Measurements from ENCODE around the gene SLC22A1. TPM values are rescaled to one million over a fixed set of nuclear protein-coding genes. Genes with fewer than 3 reads are reported as not detected.
"Not testable (repeated sequence)": the region's sequence is repeated elsewhere in the genome, so short reads cannot be mapped to it uniquely, and the experiment has no call there.

Gene SLC22A1
- total RNA-seq, 2 experiments from 2014 or later: 0.14 to 0.89 TPM

DNA sequence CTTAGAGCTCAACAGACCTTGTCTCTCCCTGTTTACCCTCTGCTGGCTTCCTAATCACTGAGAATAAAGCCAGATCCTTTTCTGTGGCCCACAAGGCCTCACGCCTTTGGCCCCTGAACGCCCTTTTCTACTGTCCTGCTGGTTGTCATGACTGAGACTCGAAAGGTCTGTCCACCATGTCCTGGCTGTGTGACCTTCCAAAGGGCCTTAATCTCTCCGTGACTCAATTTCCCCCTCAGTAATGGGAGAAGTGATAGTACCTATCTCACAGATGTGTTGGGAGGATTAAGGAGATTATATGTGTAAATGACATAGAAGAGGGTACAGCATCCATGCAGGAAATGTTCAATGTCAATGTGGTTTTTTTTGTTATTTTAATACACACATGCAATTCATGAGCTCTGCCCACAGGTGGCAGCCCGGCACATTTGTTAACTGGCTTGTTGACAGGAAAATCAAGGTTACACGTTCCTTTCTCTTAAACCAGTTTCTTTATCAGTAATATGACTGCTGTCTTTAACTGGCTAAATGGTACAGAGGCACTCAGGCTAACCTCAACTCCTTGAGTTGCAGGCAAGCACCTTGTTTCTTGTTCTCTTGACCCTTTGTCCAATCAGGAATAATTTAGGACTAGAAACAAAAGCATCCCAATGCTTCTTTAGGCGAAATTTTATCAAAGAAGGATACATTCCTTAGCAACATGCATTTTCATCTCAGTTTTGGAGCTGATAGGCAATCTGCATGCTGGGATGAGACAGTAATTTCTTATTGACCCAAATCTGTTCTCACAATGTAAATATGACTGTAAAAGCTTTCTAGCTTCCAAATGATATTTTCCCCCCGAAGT, 16.6 kb downstream of the SLC22A1 start:
- Histone ChIP-seq H3K4me3 (ENCODE audit: low read length) (no peak overlapping the region), H3K9me3 (ENCODE audit: control insufficient read depth in 1 of 2, insufficient read depth in 1 of 2, low read length in 2 of 2) (peaks cover 0 to 6% of the 10 kb centered on the region in 2 experiments), H3K36me3 (ENCODE audit: insufficient read depth, low read length) (no peaks in the 10 kb centered on the region), H3K27me3 (ENCODE audit: control insufficient read depth in 1 of 2, insufficient read depth in 2 of 2, low read length in 2 of 2) (no peaks in the 10 kb centered on the region), H3K27ac (ENCODE audit: low read depth in 1 of 2, low read length in 2 of 2) (no peak overlapping the region), H3K4me1 (ENCODE audit: insufficient read depth, low read length) (peaks cover 7% of the 10 kb centered on the region)
- Mint-ChIP-seq H3K36me3 (ENCODE audit: low read depth) (no peaks in the 10 kb centered on the region), H3K27me3 (no peaks in the 10 kb centered on the region), H3K27ac (no peak overlapping the region), H3K4me3 (no peak overlapping the region), H3K9me3 (no peaks in the 10 kb centered on the region), H3K4me1 (ENCODE audit: low read depth) (peaks cover 9% of the 10 kb centered on the region)
- intact Hi-C loops (cut with DNase I, micrococcal nuclease): loop anchor here (1.0 kb wide), 2 partner anchors 318 to 396 kb away; no protein-coding TSS in a partner anchor
- peak; percentile 41 to 74 (median 57) for DNase-seq
- TF ChIP-seq, protein P1, sequence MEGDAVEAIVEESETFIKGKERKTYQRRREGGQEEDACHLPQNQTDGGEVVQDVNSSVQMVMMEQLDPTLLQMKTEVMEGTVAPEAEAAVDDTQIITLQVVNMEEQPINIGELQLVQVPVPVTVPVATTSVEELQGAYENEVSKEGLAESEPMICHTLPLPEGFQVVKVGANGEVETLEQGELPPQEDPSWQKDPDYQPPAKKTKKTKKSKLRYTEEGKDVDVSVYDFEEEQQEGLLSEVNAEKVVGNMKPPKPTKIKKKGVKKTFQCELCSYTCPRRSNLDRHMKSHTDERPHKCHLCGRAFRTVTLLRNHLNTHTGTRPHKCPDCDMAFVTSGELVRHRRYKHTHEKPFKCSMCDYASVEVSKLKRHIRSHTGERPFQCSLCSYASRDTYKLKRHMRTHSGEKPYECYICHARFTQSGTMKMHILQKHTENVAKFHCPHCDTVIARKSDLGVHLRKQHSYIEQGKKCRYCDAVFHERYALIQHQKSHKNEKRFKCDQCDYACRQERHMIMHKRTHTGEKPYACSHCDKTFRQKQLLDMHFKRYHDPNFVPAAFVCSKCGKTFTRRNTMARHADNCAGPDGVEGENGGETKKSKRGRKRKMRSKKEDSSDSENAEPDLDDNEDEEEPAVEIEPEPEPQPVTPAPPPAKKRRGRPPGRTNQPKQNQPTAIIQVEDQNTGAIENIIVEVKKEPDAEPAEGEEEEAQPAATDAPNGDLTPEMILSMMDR (IDR thresholded peaks at IDR 0.05): peak; percentile 78
- peak; percentile 68 for ATAC-seq (ENCODE audit: poor library complexity)
- POLR2A ChIA-PET: interaction anchor here (1.4 kb wide), 1 partner anchor 324 kb away, joined by 3 read pairs; no protein-coding TSS in a partner anchor
- CTCF ChIA-PET: interaction anchor here (0.6 to 2.1 kb wide), 7 partner anchors 10 to 396 kb away, joined by 3 to 26 read pairs (median 4); no protein-coding TSS in a partner anchor

DNA sequence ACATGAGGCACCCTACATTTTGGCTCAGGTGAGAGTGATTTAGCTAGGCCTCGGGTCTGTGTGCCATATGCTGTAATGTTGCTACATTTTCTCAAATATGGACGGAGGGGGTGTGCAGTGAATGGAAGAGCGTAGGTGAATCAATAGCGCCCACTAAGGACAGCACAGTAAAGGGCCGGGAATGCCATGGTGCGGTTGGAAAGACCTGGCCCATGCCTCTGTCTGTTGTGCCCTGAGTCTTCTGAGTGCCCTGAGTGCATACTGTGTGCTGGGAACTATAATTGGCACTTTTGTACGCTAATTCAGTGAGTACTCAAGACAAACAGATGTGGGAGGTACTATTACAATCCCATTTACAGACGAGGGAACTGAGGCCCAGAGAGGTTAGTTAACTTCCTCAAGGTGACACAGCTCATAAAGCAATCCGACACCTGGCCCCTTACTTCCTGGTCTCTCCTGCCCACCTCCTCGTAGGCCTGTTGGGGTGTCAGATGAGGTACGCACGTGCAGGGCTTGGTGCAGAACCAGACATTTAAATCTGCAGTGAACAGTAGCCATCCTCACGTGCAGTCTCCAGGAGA, 17.3 kb downstream of the SLC22A1 start:
- Mint-ChIP-seq H3K27ac (no peak overlapping the region), H3K4me3 (no peak overlapping the region), H3K9me3 (no peaks in the 10 kb centered on the region), H3K4me1 (ENCODE audit: low read depth) (peaks cover 9% of the 10 kb centered on the region), H3K27me3 (no peaks in the 10 kb centered on the region), H3K36me3 (ENCODE audit: low read depth) (no peaks in the 10 kb centered on the region)
- Histone ChIP-seq H3K36me3 (ENCODE audit: insufficient read depth, low read length) (no peaks in the 10 kb centered on the region), H3K27me3 (ENCODE audit: control insufficient read depth in 1 of 2, insufficient read depth in 2 of 2, low read length in 2 of 2) (no peaks in the 10 kb centered on the region), H3K4me3 (ENCODE audit: low read length) (no peak overlapping the region), H3K27ac (ENCODE audit: low read depth in 1 of 2, low read length in 2 of 2) (no peak overlapping the region), H3K9me3 (ENCODE audit: control insufficient read depth in 1 of 2, insufficient read depth in 1 of 2, low read length in 2 of 2) (peaks cover 0 to under 1% of the 10 kb centered on the region in 2 experiments), H3K4me1 (ENCODE audit: insufficient read depth, low read length) (peaks cover 7% of the 10 kb centered on the region)
- TF ChIP-seq, protein P1 (IDR thresholded peaks at IDR 0.05): no peak
- DNase-seq (no peak), ATAC-seq (ENCODE audit: poor library complexity) (no peak)
- CTCF ChIA-PET: interaction anchor here (0.6 to 2.1 kb wide), 5 partner anchors 11 to 395 kb away, joined by 3 to 26 read pairs (median 4); no protein-coding TSS in a partner anchor
- intact Hi-C loops (cut with DNase I, micrococcal nuclease): loop anchor here (1.0 kb wide), 2 partner anchors 317 to 395 kb away; no protein-coding TSS in a partner anchor
- POLR2A ChIA-PET: interaction anchor here (1.4 kb wide), 1 partner anchor 323 kb away, joined by 3 read pairs; no protein-coding TSS in a partner anchor

DNA sequence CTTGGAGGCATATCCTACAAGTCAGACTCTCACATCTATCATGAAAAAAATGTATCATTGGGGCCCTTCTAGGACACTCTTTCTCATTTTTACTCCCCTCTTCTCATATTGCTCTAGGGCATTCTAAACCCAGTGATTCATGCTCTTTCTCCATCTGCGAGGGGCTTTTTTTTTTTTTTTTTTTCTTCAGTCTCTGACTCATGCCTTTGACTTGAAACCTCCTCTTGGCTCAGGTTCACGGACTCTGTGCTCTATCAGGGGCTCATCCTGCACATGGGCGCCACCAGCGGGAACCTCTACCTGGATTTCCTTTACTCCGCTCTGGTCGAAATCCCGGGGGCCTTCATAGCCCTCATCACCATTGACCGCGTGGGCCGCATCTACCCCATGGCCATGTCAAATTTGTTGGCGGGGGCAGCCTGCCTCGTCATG, 17.8 kb downstream of the SLC22A1 start:
- H3K4me1 ChIP-seq (ENCODE audit: insufficient read depth, low read length): peaks cover 7% of the 10 kb centered on the region
- Mint-ChIP-seq H3K27me3 (no peaks in the 10 kb centered on the region), H3K9me3 (no peaks in the 10 kb centered on the region), H3K4me3 (no peak overlapping the region), H3K36me3 (ENCODE audit: low read depth) (no peaks in the 10 kb centered on the region), H3K27ac (no peak overlapping the region), H3K4me1 (ENCODE audit: low read depth) (peaks cover 9% of the 10 kb centered on the region)
- TF ChIP-seq, protein P1 (IDR thresholded peaks at IDR 0.05): no peak
- DNase-seq (no peak), ATAC-seq (ENCODE audit: poor library complexity) (no peak)
- intact Hi-C loops (cut with DNase I, micrococcal nuclease): no loop called here
- H3K4me3 ChIP-seq (ENCODE audit: low read length): no peak overlapping the region
- no peaks in the 10 kb centered on the region for H3K36me3 ChIP-seq (ENCODE audit: insufficient read depth, low read length)
- no peaks in the 10 kb centered on the region for H3K27me3 ChIP-seq (ENCODE audit: control insufficient read depth in 1 of 2, insufficient read depth in 2 of 2, low read length in 2 of 2)
- ChIA-PET POLR2A (no interaction called here), CTCF (no interaction called here)
- no peak overlapping the region for H3K27ac ChIP-seq (ENCODE audit: low read depth in 1 of 2, low read length in 2 of 2)
- no peaks in the 10 kb centered on the region for H3K9me3 ChIP-seq (ENCODE audit: control insufficient read depth in 1 of 2, insufficient read depth in 1 of 2, low read length in 2 of 2)

DNA sequence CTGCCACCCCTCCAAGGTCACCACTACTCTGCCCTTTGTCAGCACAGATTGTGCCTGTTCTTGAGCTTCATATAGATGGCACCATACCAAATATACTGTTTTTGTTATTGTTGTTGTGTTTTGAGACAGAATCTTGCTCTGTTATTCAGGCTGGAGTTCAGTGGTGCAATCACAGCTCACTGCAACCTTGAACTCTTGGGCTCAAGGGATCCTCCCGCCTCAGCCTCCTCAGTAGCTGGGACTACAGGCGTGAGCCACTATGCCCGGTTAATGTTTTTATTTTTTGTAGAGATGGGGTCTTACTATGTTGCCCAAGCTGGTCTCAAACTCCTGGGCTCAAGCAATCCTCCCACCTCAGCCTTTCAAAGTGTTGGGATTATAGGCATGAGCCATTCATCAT, 18.9 kb downstream of the SLC22A1 start:
- H3K4me1 Mint-ChIP-seq (ENCODE audit: low read depth); H3K27ac ChIP-seq (ENCODE audit: low read depth in 1 of 2, low read length in 2 of 2); H3K4me1 ChIP-seq (ENCODE audit: insufficient read depth, low read length); H3K4me3 ChIP-seq (ENCODE audit: low read length); H3K9me3 ChIP-seq (ENCODE audit: control insufficient read depth in 1 of 2, insufficient read depth in 1 of 2, low read length in 2 of 2); CTCF ChIA-PET; DNase-seq; H3K27me3 Mint-ChIP-seq; intact Hi-C loops (cut with DNase I, micrococcal nuclease); ATAC-seq (ENCODE audit: poor library complexity); H3K36me3 Mint-ChIP-seq (ENCODE audit: low read depth); H3K27me3 ChIP-seq (ENCODE audit: control insufficient read depth in 1 of 2, insufficient read depth in 2 of 2, low read length in 2 of 2); H3K9me3 Mint-ChIP-seq; POLR2A ChIA-PET; H3K36me3 ChIP-seq (ENCODE audit: insufficient read depth, low read length); H3K4me3 Mint-ChIP-seq; H3K27ac Mint-ChIP-seq: not testable (repeated sequence)

All from CD4-positive, alpha-beta T cell (primary cell).